Activated B cell treated with CpG ODN at 0.5 μM for 24 hours (primary cell): ENCODE data around the gene MYOM3. TPM values are rescaled to one million over a fixed set of nuclear protein-coding genes. Genes with fewer than 3 reads are reported as not detected.

ENCODE experiments used
- ATAC-seq: fragments of 200-7000 bp; cut with Tn5 transposase; one replicate; pipeline ENCODE4 v1.10.0; 2021; ENCODE audit warnings: low read depth, mild to moderate bottlenecking, moderate library complexity
- CTCF ChIA-PET: fragments of 350-600 bp; sonication (Branson Sonifier 250); formaldehyde crosslinking; loops from one replicate; lab custom pipeline; 2021; ENCODE audit warnings: antibody characterized with exemption; lab: Charles Lee
- POLR2A ChIA-PET: fragments of 350-600 bp; sonication (Branson Sonifier 250); formaldehyde crosslinking; loops from one replicate; lab custom pipeline; 2021; ENCODE audit warnings: antibody characterized with exemption; lab: Charles Lee
- DNase-seq: peaks from one replicate; pipeline ENCODE4 v3.0.0; 2022
- H3K27ac Mint-ChIP-seq: one replicate; pipeline ENCODE4 v1.8.0; 2020; ENCODE audit warnings: mixed read lengths
- H3K27me3 Mint-ChIP-seq: one replicate; pipeline ENCODE4 v1.8.0; 2021; ENCODE audit warnings: mixed read lengths
- H3K36me3 Mint-ChIP-seq: one replicate; pipeline ENCODE4 v1.8.0; 2021; ENCODE audit warnings: low read depth, mixed read lengths
- H3K4me1 Mint-ChIP-seq: one replicate; pipeline ENCODE4 v1.8.0; 2021; ENCODE audit warnings: mixed read lengths
- H3K4me3 Mint-ChIP-seq: one replicate; pipeline ENCODE4 v1.8.0; 2020; ENCODE audit warnings: mild to moderate bottlenecking, mixed read lengths
- H3K9me3 Mint-ChIP-seq: one replicate; pipeline ENCODE4 v1.8.0; 2020; ENCODE audit warnings: mixed read lengths
- intact Hi-C: fragments of 100-400 bp; cut with micrococcal nuclease; formaldehyde crosslinking; loops from one replicate; pipeline ENCODE4 v1.15.1; 2024
- total RNA-seq: library from RNA; stranded (reverse); gene quantifications from 2 replicates; pipeline ENCODE4 v1.2.3, GENCODE V29; 2022
- TF ChIP-seq, protein P1 (sequence below): fragments of 200-600 bp; IDR thresholded peaks from one replicate; pipeline ENCODE4 v1.8.0; 2022; ENCODE audit warnings: antibody characterized with exemption, mild to moderate bottlenecking

The MYOM3 gene
- total RNA-seq, 1 donor from 2014 or later = not detected

DNA sequence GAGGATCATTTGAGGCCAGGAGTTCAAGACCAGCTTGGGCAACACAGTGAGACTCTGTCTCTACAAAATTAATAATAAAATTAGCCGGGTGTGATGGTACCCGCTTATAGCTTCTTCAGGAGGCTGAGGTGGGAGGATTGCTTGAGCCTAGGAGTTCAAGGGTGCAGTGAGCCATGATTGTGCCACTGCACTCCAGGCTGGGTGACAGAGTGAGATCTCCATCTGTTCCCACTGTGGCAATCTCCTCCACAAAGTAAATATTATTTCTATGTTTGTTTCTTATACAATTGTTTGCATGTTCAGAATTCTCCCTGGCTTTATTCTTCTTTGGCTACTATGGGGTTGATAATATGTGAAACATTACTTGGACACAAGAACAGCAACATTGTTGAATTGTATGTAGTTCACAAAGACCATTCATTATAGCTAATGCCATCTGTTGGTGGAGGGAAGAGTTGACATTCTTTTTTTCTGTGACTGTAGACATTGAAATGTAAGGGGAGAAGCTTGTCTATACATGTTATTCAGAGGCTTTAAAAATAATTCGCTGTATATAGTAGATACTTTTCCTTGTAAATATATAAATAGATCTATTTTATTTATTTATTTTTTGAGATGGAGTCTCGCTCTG is 84.0 kb downstream of the MYOM3 start:
- Mint-ChIP-seq H3K27me3 (no peaks in the 10 kb centered on the region), H3K9me3 (no peaks in the 10 kb centered on the region), H3K27ac (no peak overlapping the region), H3K4me1 (peaks cover 6% of the 10 kb centered on the region), H3K36me3 (no peaks in the 10 kb centered on the region), H3K4me3 (no peak overlapping the region)
- CTCF ChIA-PET = interaction anchor here (0.7 to 3.6 kb wide), 9 partner anchors 24 to 256 kb away, joined by 3 to 29 read pairs (median 4); no protein-coding TSS in a partner anchor
- DNase-seq (no peak), ATAC-seq (no peak)
- POLR2A ChIA-PET = interaction anchor here (0.6 to 1.7 kb wide), 5 partner anchors 48 to 590 kb away, joined by 3 to 8 read pairs (median 4); partner anchors contain the start of gene SRSF10
- intact Hi-C loops = loop anchor here (1.0 to 5.0 kb wide), 4 partner anchors 48 to 256 kb away; partner anchors contain the start of genes PNRC2 and SRSF10
- TF ChIP-seq, protein P1, sequence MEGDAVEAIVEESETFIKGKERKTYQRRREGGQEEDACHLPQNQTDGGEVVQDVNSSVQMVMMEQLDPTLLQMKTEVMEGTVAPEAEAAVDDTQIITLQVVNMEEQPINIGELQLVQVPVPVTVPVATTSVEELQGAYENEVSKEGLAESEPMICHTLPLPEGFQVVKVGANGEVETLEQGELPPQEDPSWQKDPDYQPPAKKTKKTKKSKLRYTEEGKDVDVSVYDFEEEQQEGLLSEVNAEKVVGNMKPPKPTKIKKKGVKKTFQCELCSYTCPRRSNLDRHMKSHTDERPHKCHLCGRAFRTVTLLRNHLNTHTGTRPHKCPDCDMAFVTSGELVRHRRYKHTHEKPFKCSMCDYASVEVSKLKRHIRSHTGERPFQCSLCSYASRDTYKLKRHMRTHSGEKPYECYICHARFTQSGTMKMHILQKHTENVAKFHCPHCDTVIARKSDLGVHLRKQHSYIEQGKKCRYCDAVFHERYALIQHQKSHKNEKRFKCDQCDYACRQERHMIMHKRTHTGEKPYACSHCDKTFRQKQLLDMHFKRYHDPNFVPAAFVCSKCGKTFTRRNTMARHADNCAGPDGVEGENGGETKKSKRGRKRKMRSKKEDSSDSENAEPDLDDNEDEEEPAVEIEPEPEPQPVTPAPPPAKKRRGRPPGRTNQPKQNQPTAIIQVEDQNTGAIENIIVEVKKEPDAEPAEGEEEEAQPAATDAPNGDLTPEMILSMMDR = no peak

DNA sequence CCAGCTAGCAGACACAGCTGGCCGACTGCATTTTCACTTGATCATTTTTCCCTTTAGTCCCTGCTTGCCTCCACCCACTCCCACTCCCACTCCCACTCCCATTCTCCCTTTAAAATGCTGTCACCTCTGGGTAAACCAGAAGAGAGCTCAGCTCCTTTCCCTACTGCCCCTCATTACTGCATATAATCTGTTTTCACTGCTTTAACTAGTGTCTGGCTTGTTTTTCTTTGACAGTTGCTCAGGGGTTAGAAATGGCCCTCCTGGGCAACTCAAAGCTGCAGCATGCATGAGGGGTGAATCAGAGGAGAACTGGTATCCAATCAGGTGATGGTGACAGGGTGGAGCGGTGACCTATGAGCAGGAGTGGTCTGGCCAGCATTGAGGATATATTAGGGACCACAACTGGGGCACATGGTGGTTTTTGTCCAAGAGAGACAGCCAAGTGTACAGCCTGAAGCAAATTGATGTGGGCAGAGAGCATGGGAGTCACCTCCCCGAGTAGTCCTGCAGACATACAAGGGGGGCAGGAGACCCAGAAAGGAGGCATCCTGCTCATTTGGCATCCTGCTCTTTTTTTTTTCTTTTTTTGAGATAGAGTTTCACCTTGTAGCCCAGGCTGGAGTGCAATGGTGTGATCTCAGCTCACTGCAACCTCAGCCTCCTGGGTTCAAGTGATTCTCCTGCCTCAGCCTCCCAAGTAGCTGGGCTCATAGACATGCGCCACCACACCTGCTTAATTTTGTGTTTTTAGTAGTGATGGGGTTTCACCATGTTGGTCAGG is 89.2 kb downstream of the MYOM3 start:
- Mint-ChIP-seq H3K27me3 (peaks cover 4% of the 10 kb centered on the region), H3K9me3 (no peaks in the 10 kb centered on the region), H3K27ac (no peak overlapping the region), H3K4me1 (peaks cover 6% of the 10 kb centered on the region), H3K4me3 (no peak overlapping the region), H3K36me3 (no peaks in the 10 kb centered on the region)
- TF ChIP-seq, protein P1 = no peak
- no peak for DNase-seq
- intact Hi-C loops = no loop called here
- no peak for ATAC-seq
- CTCF ChIA-PET = no interaction called here
- POLR2A ChIA-PET = no interaction called here

DNA sequence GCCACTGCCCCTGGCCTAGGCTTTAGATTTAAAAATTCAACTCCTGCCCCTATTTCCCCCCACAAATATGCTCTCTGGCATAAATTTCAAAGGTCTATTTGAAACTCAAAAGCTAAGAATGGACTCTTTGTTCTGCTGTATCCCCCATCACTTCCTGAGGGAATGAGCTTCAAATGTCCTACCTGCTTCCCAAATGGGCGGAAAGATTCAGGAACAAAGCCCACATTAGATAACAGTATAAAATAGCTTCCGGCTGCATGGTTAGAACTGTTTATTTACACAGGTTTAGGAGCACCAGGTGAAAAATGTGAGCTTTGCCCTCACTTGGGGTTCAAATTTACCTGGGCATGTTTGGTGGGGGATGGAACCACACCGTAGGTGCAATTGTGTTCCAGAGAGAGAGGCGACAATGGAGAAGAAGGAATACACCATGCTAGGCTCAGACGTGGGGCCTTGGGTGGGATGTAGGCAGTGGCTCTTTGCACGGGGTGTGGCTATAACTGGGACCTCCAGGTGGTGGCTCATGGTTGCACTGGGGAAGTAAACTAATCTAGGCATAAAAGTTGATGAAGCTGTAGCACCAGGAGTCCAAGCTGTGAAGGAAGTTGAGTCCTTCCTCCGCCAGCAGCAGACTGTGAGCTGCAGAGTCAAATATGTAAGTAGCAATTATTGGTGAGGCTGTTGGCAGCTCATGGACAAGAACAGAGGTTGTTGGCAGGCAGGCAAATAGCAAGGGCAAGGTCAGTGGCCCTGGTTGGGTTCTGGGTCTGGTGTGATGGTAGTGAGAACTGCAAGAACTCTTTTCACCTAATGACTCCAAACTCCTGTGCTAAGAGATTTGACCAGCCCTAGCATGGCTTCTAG is 90.3 kb downstream of the MYOM3 start:
- TF ChIP-seq, protein P1 = no peak
- no peak for DNase-seq
- Mint-ChIP-seq H3K9me3 (no peaks in the 10 kb centered on the region), H3K27ac (no peak overlapping the region), H3K4me1 (peaks cover 6% of the 10 kb centered on the region), H3K4me3 (no peak overlapping the region), H3K27me3 (peaks cover 4% of the 10 kb centered on the region), H3K36me3 (no peaks in the 10 kb centered on the region)
- intact Hi-C loops = no loop called here
- ATAC-seq = no peak
- ChIA-PET POLR2A (interaction anchor here (0.6 kb wide), 2 partner anchors 14 to 29 kb away, joined by 3 to 4 read pairs; no protein-coding TSS in a partner anchor), CTCF (no interaction called here)

DNA sequence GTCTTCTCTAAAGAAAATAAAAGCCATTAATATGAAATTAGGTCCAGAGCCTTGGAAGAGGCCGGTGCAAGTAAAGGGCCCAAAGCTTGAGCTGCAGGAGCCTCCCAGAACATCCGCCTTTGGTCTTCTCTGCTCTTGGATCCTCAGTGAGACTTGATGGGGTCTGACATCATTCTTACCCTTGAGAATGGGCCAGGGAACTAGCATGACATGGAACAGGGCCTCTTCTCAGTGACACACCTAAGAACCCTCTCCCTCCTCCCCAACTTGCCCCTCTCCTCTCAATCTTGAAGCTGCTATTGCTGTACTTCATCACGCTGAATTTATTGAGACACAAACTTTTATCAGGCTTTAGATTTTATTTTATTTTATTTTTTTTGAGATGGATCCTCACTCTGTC is 91.5 kb downstream of the MYOM3 start:
- H3K9me3 Mint-ChIP-seq = no peaks in the 10 kb centered on the region
- H3K4me3 Mint-ChIP-seq = no peak overlapping the region
- H3K27ac Mint-ChIP-seq = no peak overlapping the region
- no peaks in the 10 kb centered on the region for H3K36me3 Mint-ChIP-seq
- no peak for ATAC-seq
- no peak for DNase-seq
- CTCF ChIA-PET = no interaction called here
- intact Hi-C loops = no loop called here
- peaks cover 3% of the 10 kb centered on the region for H3K4me1 Mint-ChIP-seq
- TF ChIP-seq, protein P1 = no peak
- POLR2A ChIA-PET = no interaction called here
- H3K27me3 Mint-ChIP-seq = peaks cover 4% of the 10 kb centered on the region
